Measurements from ENCODE around the gene DLGAP4. TPM values are rescaled to one million over a fixed set of nuclear protein-coding genes. Genes with fewer than 3 reads are reported as not detected.

DLGAP4 gene, protein sequence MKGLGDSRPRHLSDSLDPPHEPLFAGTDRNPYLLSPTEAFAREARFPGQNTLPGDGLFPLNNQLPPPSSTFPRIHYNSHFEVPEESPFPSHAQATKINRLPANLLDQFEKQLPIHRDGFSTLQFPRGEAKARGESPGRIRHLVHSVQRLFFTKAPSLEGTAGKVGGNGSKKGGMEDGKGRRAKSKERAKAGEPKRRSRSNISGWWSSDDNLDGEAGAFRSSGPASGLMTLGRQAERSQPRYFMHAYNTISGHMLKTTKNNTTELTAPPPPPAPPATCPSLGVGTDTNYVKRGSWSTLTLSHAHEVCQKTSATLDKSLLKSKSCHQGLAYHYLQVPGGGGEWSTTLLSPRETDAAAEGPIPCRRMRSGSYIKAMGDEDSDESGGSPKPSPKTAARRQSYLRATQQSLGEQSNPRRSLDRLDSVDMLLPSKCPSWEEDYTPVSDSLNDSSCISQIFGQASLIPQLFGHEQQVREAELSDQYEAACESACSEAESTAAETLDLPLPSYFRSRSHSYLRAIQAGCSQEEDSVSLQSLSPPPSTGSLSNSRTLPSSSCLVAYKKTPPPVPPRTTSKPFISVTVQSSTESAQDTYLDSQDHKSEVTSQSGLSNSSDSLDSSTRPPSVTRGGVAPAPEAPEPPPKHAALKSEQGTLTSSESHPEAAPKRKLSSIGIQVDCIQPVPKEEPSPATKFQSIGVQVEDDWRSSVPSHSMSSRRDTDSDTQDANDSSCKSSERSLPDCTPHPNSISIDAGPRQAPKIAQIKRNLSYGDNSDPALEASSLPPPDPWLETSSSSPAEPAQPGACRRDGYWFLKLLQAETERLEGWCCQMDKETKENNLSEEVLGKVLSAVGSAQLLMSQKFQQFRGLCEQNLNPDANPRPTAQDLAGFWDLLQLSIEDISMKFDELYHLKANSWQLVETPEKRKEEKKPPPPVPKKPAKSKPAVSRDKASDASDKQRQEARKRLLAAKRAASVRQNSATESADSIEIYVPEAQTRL
- total RNA-seq (2022; extraction: Qiagen RNA extraction; ENCODE audit: low read depth) = 57.4 to 81.2 TPM (median 66.7 TPM) in 5 replicates

DNA sequence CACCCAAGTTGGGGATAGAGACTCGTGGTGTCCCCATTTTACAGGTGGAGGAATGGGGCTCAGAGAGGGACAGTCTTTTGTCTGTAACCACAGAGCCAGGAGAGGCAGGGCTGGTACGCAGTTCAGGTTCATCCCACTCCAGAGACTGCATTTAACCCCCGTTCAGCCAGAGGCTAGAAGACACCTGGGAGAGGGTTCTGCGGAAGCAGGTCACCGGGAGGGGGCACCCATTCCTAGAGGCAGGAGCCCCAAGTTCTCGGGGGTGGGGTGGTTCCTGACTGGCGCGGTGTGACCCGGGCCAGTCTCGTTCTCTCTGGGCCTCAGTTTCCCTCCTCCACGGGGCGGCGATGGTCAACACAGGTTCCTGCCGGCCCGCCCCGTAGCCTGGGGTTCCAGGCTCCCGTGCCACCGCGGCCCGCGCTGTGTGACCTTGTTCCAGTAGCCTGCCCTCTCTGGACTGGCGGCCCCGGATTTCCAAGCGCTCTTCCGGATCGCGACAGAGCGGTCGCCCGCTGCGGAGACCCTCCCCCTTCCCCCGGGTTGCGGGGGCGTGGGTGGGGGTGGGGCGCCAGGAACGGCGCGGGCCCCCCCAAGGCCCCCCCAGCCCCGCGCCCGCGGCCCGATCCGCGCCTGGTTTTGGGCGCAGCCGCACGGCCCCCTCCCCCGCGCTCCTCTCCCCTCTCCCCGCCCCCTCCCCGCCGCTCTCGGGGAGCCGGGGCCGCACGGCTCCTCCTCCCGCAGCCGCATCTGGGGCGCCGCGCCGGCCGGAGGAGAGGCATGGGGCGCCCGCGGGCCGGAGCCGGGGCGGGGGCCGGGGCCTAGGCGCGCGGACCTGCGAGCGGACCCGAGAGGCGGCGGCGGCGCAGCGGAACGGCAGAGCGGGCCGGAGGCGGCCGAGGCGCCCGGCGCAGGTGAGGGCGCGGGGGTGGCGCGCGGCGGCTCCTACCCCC is at the start of gene DLGAP4:
Gene DLGAP4 (plus strand): TSS at position 738 of the 950 bp plus-strand sequence. CDS start 125,379 bp downstream, outside the sequence.

DNA sequence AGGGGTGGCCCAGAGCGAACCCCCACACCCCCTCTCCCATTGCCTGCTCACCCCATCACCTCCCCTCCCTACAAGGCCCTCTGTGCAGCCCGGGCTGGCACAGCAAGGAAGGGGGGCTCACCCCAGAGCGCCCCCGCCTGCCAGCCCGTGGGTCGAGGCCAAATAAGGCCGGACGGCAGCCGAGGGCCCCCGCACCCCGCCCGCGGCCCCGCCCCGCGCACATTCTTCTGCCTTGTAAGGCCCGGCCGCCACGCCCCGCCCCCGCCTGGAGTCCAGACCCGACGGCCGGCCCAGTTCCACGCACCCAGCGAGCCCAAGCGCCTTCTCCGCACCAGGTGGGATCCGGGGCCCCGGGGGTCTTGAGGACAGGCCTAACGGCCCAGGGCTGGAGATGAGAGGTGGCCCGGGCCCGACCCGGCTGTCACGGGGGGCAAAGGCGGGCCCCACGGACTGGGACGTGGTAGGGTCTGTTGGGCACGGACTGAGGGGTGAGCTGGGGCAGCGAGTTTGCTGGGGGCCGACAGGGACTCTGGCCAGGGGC is 235.2 kb downstream of the DLGAP4 start, which contains the start of gene MYL9:
Gene MYL9 (plus strand): TSS at position 293 of the 541 bp plus-strand sequence. CDS start 3,366 bp downstream, outside the sequence.

DNA sequence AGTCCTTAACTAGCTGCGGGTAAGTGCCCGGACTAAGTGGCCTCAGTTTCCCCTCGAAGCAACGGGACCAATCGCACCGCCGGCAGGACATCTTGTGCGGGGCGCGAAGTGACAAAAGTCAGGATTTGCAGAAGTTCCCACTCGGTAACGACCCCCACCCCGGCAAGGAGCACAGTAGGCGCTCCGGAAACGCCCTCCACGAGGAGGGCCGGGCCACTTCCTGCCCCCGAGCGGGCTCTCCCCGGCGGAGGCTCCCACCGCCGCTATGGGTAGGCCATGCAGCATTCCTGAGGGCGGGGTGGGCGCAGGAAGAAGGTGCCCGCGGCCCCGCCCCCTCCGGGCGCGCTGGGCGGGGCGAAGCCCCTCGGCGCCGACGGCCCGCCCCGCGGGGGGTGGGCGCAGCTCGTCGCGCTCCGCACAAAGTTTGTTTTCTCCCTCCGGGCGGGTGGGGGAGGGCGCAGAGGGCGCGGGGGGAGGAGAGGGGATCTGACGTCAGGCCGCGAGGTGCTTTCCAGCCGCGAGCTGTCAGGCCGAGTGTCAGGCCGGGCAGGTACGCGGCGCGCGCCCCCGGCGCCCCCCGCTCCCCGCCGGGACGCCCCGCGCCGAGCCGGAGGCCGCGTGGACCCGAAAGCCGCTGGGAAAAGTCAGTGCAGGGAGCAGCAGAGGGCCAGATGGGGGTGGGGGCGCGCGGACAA is 267.1 kb downstream of the DLGAP4 start, which contains the start of gene TGIF2:
Gene TGIF2 (plus strand): TSS at position 495 of the 695 bp plus-strand sequence. CDS start 5,178 bp downstream, outside the sequence.

Other genes starting within 250 kb of the DLGAP4 start
- 52.6 to 63.3 TPM (median 62.2 TPM) in 5 replicates for gene EPB41L1, start 151.6 kb upstream of the DLGAP4 start, total RNA-seq (2022; extraction: Qiagen RNA extraction; ENCODE audit: low read depth)
- gene AAR2, start 69.9 kb upstream of the DLGAP4 start, total RNA-seq (2022; extraction: Qiagen RNA extraction; ENCODE audit: low read depth) = 42.2 to 46.6 TPM (median 44.0 TPM) in 5 replicates
- gene MYL9, start 235.2 kb downstream of the DLGAP4 start, total RNA-seq (2022; extraction: Qiagen RNA extraction; ENCODE audit: low read depth) = 13.3 to 24.3 TPM (median 19.1 TPM) in 5 replicates